Jurkat, Clone E6-1 (cell line): ENCODE measurements around the gene FOXD4L6.
"Not testable (repeated sequence)": the region's sequence is repeated elsewhere in the genome, so short reads cannot be mapped to it uniquely, and the experiment has no call there.

Experiments used
- DNase-seq: peaks from one replicate; pipeline ENCODE4 v3.0.0-alpha.2; 2011; ENCODE audit warnings: low read depth, low spot score
- H3K4me3 ChIP-seq: 2 replicates; pipeline ENCODE4 v1.5.1; 2011; ENCODE audit warnings: mild to moderate bottlenecking, low read length, control low read depth, moderate library complexity

The FOXD4L6 gene

DNA sequence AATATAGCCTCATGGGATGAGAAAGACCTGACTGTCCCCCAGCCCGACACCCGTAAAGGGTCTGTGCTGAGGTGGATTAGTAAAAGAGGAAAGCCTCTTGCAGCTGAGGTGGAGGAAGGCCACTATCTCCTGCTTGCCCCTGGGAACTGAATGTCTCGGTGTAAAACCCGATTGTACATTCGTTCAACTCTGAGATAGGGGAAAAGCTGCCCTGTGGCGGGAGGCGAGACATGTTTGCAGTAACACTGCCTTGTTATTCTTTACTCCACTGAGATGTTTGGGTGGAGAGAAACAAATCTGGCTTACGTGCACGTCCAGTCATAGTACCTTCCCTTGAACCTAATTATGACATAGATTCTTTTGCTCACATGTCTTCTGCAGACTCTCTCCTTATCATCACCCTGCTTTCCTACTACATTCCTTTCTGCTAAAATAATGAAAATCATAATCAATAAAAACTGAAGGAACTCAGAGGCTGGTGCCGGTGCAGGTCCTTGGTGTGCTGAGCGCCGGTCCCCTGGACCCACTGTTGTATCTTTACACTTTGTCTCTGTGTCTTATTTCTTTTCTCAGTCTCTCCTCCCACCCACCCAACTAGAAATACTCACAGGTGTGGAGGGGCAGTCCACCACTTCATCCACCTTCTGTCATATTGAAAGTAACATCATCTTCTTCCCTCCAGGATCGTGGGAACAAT, 22.8 kb downstream of the FOXD4L6 start:
- not testable (repeated sequence) for DNase-seq, H3K4me3 ChIP-seq

GRCh38 chr9:41104542-41104941, 23.9 kb downstream of the FOXD4L6 start:
- H3K4me3 ChIP-seq, DNase-seq: not testable (repeated sequence)

- not testable (repeated sequence) for DNase-seq, H3K4me3 ChIP-seq
Measured at GRCh38 chr9:41100508-41100907, 28.0 kb downstream of the FOXD4L6 start.

DNA sequence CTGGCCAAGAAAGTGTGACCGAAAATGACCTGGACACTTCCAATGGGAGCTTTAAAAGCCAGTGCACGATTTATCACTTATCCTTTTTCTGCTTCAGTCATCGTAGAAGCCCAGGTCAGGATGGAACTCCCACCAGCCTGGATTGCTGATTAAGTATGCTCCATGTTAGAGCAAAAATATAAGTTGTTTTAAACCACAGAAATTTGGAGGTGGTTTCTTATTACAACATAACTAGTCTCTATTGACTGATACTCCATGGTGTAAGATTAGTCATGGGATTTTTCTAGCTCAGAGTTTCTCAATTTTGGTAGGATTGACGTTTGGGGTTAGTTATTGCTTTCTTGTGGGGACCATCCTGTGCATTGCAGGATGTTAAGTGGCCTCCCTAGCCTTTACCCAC, 29.7 kb downstream of the FOXD4L6 start:
- not testable (repeated sequence) for DNase-seq, H3K4me3 ChIP-seq

GRCh38 chr9:41095060-41095459, 33.4 kb downstream of the FOXD4L6 start:
- not testable (repeated sequence) for DNase-seq, H3K4me3 ChIP-seq

- not testable (repeated sequence) for H3K4me3 ChIP-seq, DNase-seq
Measured at GRCh38 chr9:41094010-41094773, 34.3 kb downstream of the FOXD4L6 start.

GRCh38 chr9:41090922-41091321, 37.6 kb downstream of the FOXD4L6 start:
- not testable (repeated sequence) for H3K4me3 ChIP-seq, DNase-seq

GRCh38 chr9:41090386-41090785, 38.1 kb downstream of the FOXD4L6 start:
- H3K4me3 ChIP-seq = not testable (repeated sequence)

GRCh38 chr9:41088450-41089059, 39.9 kb downstream of the FOXD4L6 start:
- not testable (repeated sequence) for H3K4me3 ChIP-seq

More at GRCh38 chr9:41090386-41090785, 38.1 kb downstream of the FOXD4L6 start:
- DNase-seq = not testable (repeated sequence)

GRCh38 chr9:41087929-41088328, 40.6 kb downstream of the FOXD4L6 start:
- not testable (repeated sequence) for DNase-seq, H3K4me3 ChIP-seq

More at GRCh38 chr9:41088450-41089059, 39.9 kb downstream of the FOXD4L6 start:
- not testable (repeated sequence) for DNase-seq

GRCh38 chr9:41087157-41087780, 41.2 kb downstream of the FOXD4L6 start:
- not testable (repeated sequence) for H3K4me3 ChIP-seq, DNase-seq

DNA sequence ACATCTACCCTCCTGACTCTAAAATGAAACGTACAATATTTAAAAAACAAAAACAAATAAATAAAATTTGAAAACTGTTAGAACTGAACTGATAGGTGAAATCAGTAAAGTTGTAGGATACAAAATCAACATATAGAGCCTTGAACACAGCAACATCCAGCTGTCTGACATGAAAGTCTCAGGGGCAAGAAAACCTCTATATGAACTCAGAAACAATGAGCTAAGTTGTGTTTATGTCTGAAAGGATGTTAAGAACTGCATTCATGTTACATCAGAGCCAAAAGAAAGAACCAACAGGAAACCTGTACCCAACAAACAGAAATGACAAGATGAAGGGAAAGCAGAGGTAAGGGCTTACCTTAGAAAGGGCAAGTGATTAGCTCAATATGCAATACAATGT, 41.8 kb downstream of the FOXD4L6 start:
- DNase-seq, H3K4me3 ChIP-seq: not testable (repeated sequence)

DNA sequence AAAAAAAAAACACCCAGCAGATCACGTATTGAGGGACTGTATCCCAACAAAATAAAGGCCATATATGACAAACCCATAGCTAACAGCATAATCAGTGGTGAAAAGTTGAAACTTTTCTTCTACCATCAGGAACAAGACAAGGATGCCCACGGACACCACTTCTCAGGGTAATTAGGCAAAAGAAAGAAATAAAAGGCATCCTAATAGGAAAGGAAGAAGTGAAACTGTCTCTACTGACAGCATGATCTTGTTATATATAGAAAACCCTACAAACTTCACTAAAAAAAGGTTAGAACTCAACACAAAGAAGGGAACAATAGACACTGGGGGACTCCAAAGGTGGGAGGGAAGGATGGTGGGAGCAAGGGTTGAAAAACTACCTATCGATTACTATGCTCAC, 42.3 kb downstream of the FOXD4L6 start:
- not testable (repeated sequence) for DNase-seq, H3K4me3 ChIP-seq

DNA sequence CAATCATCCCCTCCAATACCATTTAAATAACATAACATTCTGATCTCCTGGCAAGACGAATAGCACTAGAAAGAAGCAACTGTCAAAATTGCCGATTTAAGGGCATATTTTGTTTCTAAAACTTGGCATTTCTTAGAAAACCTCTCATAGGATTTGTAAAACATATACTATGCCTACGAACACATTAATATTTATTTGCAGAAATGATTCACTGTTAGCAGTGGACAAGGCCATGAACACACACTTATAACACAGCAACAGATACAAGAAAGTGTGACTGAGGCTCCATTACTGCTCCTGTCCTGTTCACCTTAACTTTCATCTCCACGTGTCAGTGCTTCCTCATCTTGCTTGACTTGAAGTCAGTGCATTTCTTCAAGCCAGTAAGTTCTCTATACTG, 46.1 kb downstream of the FOXD4L6 start:
- not testable (repeated sequence) for H3K4me3 ChIP-seq, DNase-seq

GRCh38 chr9:41079464-41079863, 49.0 kb downstream of the FOXD4L6 start:
- not testable (repeated sequence) for DNase-seq, H3K4me3 ChIP-seq

DNA sequence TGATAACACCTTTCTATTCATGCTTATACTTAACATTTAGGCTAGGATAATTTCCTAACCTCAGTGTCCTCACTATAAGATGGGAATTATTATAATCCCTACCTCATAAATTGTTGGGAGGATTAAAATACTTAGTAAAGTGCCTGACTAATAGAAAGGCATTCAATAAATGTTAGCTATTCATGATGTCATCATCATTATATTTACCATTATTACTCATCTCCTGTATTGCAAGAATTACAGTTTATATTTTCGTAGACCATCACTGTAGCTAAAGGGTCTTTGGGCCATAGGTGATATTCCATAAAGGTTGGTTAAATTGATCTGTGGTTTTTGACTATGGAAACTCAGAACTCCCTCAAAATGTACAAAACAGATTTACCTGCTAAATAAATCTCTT, 50.9 kb downstream of the FOXD4L6 start:
- H3K4me3 ChIP-seq, DNase-seq: not testable (repeated sequence)
